Stimulated activated CD4-positive, alpha-beta T cell treated with anti-CD3 and anti-CD28 coated beads, Interleukin-4, amount 100 ng/mL, for 48 hours (primary cell): ENCODE measurements around the gene SYNGR2.
"Not testable (repeated sequence)": the region's sequence is repeated elsewhere in the genome, so short reads cannot be mapped to it uniquely, and the experiment has no call there.

Source experiments
- DNase-seq, 2 donors: peaks; one replicate each; pipeline ENCODE4 v3.0.0-alpha.2; 2020; ENCODE audit warnings: low read depth in 2 of 2

The SYNGR2 gene

GRCh38 chr17:78130090-78130436 is 38.3 kb upstream of the SYNGR2 start:
- DNase-seq: no peak

- no peak for DNase-seq
Measured at GRCh38 chr17:78130437-78131101, 37.8 kb upstream of the SYNGR2 start, which contains the start of gene TMC8. Gene TMC8, plus strand, starts transcription at chr17:78130771. Its CDS starts 818 bp downstream, at chr17:78131589.

GRCh38 chr17:78131172-78132083 is 37.0 kb upstream of the SYNGR2 start:
- DNase-seq: no peak

GRCh38 chr17:78132084-78132676 is 36.2 kb upstream of the SYNGR2 start:
- DNase-seq: peak in 1 of 2 donors; percentile 56

GRCh38 chr17:78132767-78133178 is 35.6 kb upstream of the SYNGR2 start:
- no peak for DNase-seq

GRCh38 chr17:78133179-78133951 is 35.0 kb upstream of the SYNGR2 start:
- DNase-seq: no peak

- DNase-seq: peak in 1 of 2 donors; percentile 66
Measured at GRCh38 chr17:78133971-78134898, 34.1 kb upstream of the SYNGR2 start.

- no peak for DNase-seq
Measured at GRCh38 chr17:78134899-78135385, 33.4 kb upstream of the SYNGR2 start.

- no peak for DNase-seq
Measured at GRCh38 chr17:78135858-78136500, 32.4 kb upstream of the SYNGR2 start.

- no peak for DNase-seq
Measured at GRCh38 chr17:78137392-78138203, 30.8 kb upstream of the SYNGR2 start.

GRCh38 chr17:78138204-78139060 is 29.9 kb upstream of the SYNGR2 start:
- no peak for DNase-seq

- DNase-seq: not testable (repeated sequence)
Measured at GRCh38 chr17:78139861-78140168, 28.6 kb upstream of the SYNGR2 start.

GRCh38 chr17:78140169-78141051 is 28.0 kb upstream of the SYNGR2 start:
- peak; percentile 92 to 98 for DNase-seq

GRCh38 chr17:78141437-78142118 is 26.8 kb upstream of the SYNGR2 start:
- DNase-seq: no peak

- DNase-seq: no peak
Measured at GRCh38 chr17:78142119-78142861, 26.1 kb upstream of the SYNGR2 start.
